Measurements from ENCODE around the gene PLA2G1B. TPM values are rescaled to one million over a fixed set of nuclear protein-coding genes. Genes with fewer than 3 reads are reported as not detected.
"Not testable (repeated sequence)": the region's sequence is repeated elsewhere in the genome, so short reads cannot be mapped to it uniquely, and the experiment has no call there.

PLA2G1B gene
- total and polyA plus RNA-seq, 2 experiments from 2014 or later = not detected

DNA sequence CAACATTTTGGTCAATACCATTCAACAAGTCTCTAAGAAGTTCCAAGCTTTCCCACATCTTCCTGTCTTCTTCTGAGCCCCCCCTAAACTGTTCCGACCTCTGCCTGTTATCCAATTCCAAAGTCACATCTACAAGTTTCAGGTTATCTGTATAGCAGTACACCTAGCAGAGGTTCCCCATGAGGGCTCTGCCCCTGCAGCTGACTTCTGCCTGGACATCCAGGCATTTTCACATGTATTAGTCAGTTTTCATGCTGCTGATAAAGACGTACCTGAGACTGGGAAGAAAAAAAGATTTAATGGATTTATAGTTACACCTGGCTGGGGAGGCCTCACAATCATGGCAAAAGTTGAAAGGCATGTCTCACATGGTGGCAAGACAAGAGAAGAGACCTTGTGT is 10.2 kb upstream of the PLA2G1B start:
- H4K20me1 ChIP-seq (ENCODE audit: insufficient read depth) = no peaks in the 10 kb centered on the region
- H3F3A ChIP-seq (ENCODE audit: insufficient read depth) = no peaks in the 10 kb centered on the region
- H3K4me2 ChIP-seq (ENCODE audit: unreplicated experiment) = no peak overlapping the region
- no peak for TF ChIP-seq EZH2 (IDR thresholded peaks at IDR 0.05; ENCODE audit: insufficient read depth, poor library complexity, severe bottlenecking)
- TF ChIP-seq EZH2phosphoT487 (IDR thresholded peaks at IDR 0.05; ENCODE audit: insufficient read depth, low read depth) = no peak
- no peak overlapping the region for H2AFZ ChIP-seq
- H3K9ac ChIP-seq = no peak overlapping the region
- no peak overlapping the region for H3K4me3 ChIP-seq
- in situ Hi-C loops (cut with MboI) = no loop called here
- no peaks in the 10 kb centered on the region for H3K27me3 ChIP-seq (replicated peaks; ENCODE audit: insufficient read depth)
- no peaks in the 10 kb centered on the region for H3K9me3 ChIP-seq (ENCODE audit: low read depth)
- no peaks in the 10 kb centered on the region for H3K4me1 ChIP-seq (ENCODE audit: insufficient read depth)
- H3K79me2 ChIP-seq (ENCODE audit: insufficient read depth) = no peaks in the 10 kb centered on the region
- no peaks in the 10 kb centered on the region for H3K36me3 ChIP-seq (ENCODE audit: low read depth)
- no peak overlapping the region for H3K27ac ChIP-seq
- no peaks in the 10 kb centered on the region for H3K9me2 ChIP-seq (ENCODE audit: insufficient read depth)
- 19 to 26% methylated on average over 2 of the region's 2 CpGs for WGBS, 2 experiments (ENCODE audit: low coverage in 1 of 2, low lambda C conversion rate in 2 of 2, missing lambda C conversion rate in 2 of 2)
- DNase-seq = no peak

DNA sequence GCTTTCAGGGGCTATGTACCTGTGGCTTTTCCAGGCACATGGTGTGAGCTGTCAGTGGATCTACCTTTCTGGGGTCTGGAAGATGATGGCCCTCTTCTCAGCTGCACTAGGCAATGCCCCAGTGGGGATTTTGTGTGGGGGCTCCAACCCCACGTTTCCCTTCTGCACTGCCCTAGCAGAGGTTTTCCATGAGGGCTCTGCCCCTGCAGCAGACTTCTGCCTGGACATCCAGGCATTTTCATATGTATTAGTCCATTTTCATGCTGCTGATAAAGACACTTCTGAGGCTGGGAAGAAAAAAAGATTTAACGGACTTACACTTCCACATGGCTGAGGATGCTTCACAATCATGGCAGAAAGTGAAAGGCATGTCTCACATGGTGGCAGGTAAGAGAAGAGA is 8.8 kb upstream of the PLA2G1B start:
- in situ Hi-C loops (cut with MboI) = not testable (repeated sequence)
- WGBS, 2 experiments (ENCODE audit: low coverage in 1 of 2, low lambda C conversion rate in 2 of 2, missing lambda C conversion rate in 2 of 2) = 43 to 61% methylated on average over 2 of the region's 2 CpGs

DNA sequence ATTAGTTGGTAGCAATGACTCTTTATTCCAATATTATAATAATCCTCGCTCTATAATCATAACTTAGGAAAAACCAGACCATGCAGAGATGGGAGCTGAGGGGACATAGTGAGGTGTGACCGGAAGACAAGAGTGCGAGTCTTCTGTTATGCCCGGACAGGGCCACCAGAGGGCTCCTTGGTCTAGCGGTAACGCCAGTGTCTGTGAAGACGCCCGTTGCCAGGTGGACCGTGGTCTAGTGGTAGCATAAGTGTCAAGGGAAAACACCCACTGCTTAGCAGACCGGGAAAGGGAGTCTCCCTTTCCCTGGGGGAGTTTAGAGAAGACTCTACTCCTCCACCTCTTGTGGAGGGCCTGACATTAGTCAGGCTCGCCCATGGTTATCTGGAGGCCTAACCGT is 7.9 kb upstream of the PLA2G1B start:
- H3K4me2 ChIP-seq (ENCODE audit: unreplicated experiment); in situ Hi-C loops (cut with MboI); H4K20me1 ChIP-seq (ENCODE audit: insufficient read depth); H3K79me2 ChIP-seq (ENCODE audit: insufficient read depth); H3K4me1 ChIP-seq (ENCODE audit: insufficient read depth); H3K4me3 ChIP-seq; H3K9ac ChIP-seq; H3F3A ChIP-seq (ENCODE audit: insufficient read depth); H3K9me3 ChIP-seq (ENCODE audit: low read depth); H3K9me2 ChIP-seq (ENCODE audit: insufficient read depth); H3K27me3 ChIP-seq (replicated peaks; ENCODE audit: insufficient read depth); H3K36me3 ChIP-seq (ENCODE audit: low read depth); H3K27ac ChIP-seq: not testable (repeated sequence)
- WGBS, 2 experiments (ENCODE audit: low coverage in 1 of 2, low lambda C conversion rate in 2 of 2, missing lambda C conversion rate in 2 of 2) = 15 to 18% methylated on average over 12 of the region's 12 CpGs
- peak; percentile 67 for DNase-seq
- peak overlapping the region; percentile 36; the same call in 1 of the 2 replicates for H2AFZ ChIP-seq

More for the DNA sequence above, 8.8 kb upstream of the PLA2G1B start:
- H3K27me3 ChIP-seq (replicated peaks; ENCODE audit: insufficient read depth); H3K4me1 ChIP-seq (ENCODE audit: insufficient read depth); H3K9me2 ChIP-seq (ENCODE audit: insufficient read depth); DNase-seq; H4K20me1 ChIP-seq (ENCODE audit: insufficient read depth); H3K9ac ChIP-seq; H2AFZ ChIP-seq; H3K4me3 ChIP-seq; H3K9me3 ChIP-seq (ENCODE audit: low read depth); H3F3A ChIP-seq (ENCODE audit: insufficient read depth); H3K79me2 ChIP-seq (ENCODE audit: insufficient read depth); H3K27ac ChIP-seq; H3K4me2 ChIP-seq (ENCODE audit: unreplicated experiment); H3K36me3 ChIP-seq (ENCODE audit: low read depth): not testable (repeated sequence)

DNA sequence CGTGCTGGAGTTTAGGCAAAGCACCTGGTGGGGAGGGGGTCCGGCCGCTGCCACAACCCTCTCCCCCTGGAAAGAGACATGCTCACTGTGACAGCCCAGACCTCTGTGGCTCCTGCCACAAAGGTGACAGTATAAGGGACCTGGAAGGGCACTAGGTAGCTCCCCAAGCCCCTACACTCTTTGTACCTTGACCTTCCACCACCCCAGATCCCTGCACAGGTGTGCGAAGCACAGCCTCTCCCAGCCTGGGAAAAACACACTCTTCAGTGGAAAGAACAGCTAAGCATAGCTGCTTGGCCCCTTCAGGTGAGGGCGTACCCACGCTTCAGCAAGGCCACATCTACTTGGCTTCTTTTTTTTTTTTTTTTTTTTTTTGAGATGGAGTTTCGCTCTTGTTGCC is 4.9 kb upstream of the PLA2G1B start:
- Histone ChIP-seq H3K4me3 (no peak overlapping the region), H3F3A (ENCODE audit: insufficient read depth) (no peaks in the 10 kb centered on the region), H3K27me3 (replicated peaks; ENCODE audit: insufficient read depth) (no peaks in the 10 kb centered on the region), H2AFZ (no peak overlapping the region), H3K4me1 (ENCODE audit: insufficient read depth) (no peaks in the 10 kb centered on the region), H3K9me2 (ENCODE audit: insufficient read depth) (no peaks in the 10 kb centered on the region), H3K27ac (no peak overlapping the region), H3K4me2 (ENCODE audit: unreplicated experiment) (no peak overlapping the region), H4K20me1 (ENCODE audit: insufficient read depth) (no peaks in the 10 kb centered on the region), H3K9ac (no peak overlapping the region), H3K79me2 (ENCODE audit: insufficient read depth) (no peaks in the 10 kb centered on the region), H3K36me3 (ENCODE audit: low read depth) (no peaks in the 10 kb centered on the region), H3K9me3 (ENCODE audit: low read depth) (no peaks in the 10 kb centered on the region)
- WGBS, 2 experiments (ENCODE audit: low coverage in 1 of 2, low lambda C conversion rate in 2 of 2, missing lambda C conversion rate in 2 of 2) = 51 to 55% methylated on average over 6 to 7 of the region's 7 CpGs
- in situ Hi-C loops (cut with MboI) = no loop called here
- no peak for DNase-seq
- TF ChIP-seq EZH2 (IDR thresholded peaks at IDR 0.05; ENCODE audit: insufficient read depth, poor library complexity, severe bottlenecking) (no peak), EZH2phosphoT487 (IDR thresholded peaks at IDR 0.05; ENCODE audit: insufficient read depth, low read depth) (no peak)

DNA sequence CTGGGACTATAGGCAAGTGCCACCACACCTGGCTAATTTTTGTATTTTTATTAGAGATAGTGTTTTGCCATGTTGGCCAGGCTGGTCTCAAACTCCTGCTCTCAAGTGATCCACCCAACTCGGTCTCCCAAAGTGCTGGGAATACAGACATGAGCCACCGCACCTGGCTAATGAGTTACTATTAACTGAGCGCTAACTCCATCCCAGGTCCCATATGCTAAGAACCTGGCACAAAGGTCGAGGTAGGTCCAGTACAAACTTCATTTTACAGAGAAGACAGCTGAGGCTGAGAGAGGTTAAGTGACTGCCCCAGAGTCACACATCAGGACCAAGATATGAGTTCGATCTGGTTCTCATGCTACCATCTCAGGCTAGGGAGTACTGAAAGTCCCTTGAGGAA is 4.5 kb upstream of the PLA2G1B start:
- in situ Hi-C loops (cut with MboI) = no loop called here
- 69 to 71% methylated on average over 5 of the region's 5 CpGs for WGBS, 2 experiments (ENCODE audit: low coverage in 1 of 2, low lambda C conversion rate in 2 of 2, missing lambda C conversion rate in 2 of 2)
- H3F3A ChIP-seq (ENCODE audit: insufficient read depth) = no peaks in the 10 kb centered on the region
- TF ChIP-seq EZH2 (IDR thresholded peaks at IDR 0.05; ENCODE audit: insufficient read depth, poor library complexity, severe bottlenecking) (no peak), EZH2phosphoT487 (IDR thresholded peaks at IDR 0.05; ENCODE audit: insufficient read depth, low read depth) (no peak)
- H3K27me3 ChIP-seq (replicated peaks; ENCODE audit: insufficient read depth) = no peaks in the 10 kb centered on the region
- no peaks in the 10 kb centered on the region for H3K9me3 ChIP-seq (ENCODE audit: low read depth)
- no peaks in the 10 kb centered on the region for H4K20me1 ChIP-seq (ENCODE audit: insufficient read depth)
- H3K27ac ChIP-seq = no peak overlapping the region
- H3K4me3 ChIP-seq = no peak overlapping the region
- no peak overlapping the region for H2AFZ ChIP-seq
- H3K4me1 ChIP-seq (ENCODE audit: insufficient read depth) = no peaks in the 10 kb centered on the region
- no peaks in the 10 kb centered on the region for H3K9me2 ChIP-seq (ENCODE audit: insufficient read depth)
- no peak overlapping the region for H3K4me2 ChIP-seq (ENCODE audit: unreplicated experiment)
- no peaks in the 10 kb centered on the region for H3K36me3 ChIP-seq (ENCODE audit: low read depth)
- no peak for DNase-seq
- no peak overlapping the region for H3K9ac ChIP-seq
- no peaks in the 10 kb centered on the region for H3K79me2 ChIP-seq (ENCODE audit: insufficient read depth)

All from GM23248 (cell line).